Measurements from ENCODE around the gene UNC93B1.

UNC93B1 gene

DNA sequence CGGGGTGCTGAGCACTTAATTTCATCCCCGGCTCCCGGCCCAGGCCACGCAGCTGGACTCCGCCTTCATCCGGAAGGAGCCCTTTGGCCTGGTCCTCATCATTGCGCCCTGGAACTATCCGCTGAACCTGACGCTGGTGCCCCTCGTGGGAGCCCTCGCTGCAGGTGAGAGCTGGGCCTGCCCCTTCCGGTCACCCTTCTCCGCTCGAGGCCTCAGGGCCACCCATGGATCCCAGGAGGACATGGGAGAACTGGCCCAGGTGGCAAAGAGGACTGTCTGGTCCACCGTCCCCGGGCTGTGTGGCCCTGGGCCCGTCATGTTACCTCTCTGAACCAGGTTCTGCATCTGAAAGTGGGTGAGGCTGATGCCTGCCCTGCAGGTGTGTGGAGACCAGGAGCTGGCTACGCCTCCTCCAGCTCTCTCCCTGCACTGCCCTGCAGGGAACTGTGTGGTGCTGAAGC is 14.9 kb upstream of the UNC93B1 start:
- TF ChIP-seq, protein P1, sequence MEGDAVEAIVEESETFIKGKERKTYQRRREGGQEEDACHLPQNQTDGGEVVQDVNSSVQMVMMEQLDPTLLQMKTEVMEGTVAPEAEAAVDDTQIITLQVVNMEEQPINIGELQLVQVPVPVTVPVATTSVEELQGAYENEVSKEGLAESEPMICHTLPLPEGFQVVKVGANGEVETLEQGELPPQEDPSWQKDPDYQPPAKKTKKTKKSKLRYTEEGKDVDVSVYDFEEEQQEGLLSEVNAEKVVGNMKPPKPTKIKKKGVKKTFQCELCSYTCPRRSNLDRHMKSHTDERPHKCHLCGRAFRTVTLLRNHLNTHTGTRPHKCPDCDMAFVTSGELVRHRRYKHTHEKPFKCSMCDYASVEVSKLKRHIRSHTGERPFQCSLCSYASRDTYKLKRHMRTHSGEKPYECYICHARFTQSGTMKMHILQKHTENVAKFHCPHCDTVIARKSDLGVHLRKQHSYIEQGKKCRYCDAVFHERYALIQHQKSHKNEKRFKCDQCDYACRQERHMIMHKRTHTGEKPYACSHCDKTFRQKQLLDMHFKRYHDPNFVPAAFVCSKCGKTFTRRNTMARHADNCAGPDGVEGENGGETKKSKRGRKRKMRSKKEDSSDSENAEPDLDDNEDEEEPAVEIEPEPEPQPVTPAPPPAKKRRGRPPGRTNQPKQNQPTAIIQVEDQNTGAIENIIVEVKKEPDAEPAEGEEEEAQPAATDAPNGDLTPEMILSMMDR (conservative IDR thresholded peaks at IDR 0.05; ENCODE audit: low read depth, low read length) = no peak
- no peak for DNase-seq (ENCODE audit: low read depth)
- no peak overlapping the region for H3K4me3 ChIP-seq (ENCODE audit: low read length)

DNA sequence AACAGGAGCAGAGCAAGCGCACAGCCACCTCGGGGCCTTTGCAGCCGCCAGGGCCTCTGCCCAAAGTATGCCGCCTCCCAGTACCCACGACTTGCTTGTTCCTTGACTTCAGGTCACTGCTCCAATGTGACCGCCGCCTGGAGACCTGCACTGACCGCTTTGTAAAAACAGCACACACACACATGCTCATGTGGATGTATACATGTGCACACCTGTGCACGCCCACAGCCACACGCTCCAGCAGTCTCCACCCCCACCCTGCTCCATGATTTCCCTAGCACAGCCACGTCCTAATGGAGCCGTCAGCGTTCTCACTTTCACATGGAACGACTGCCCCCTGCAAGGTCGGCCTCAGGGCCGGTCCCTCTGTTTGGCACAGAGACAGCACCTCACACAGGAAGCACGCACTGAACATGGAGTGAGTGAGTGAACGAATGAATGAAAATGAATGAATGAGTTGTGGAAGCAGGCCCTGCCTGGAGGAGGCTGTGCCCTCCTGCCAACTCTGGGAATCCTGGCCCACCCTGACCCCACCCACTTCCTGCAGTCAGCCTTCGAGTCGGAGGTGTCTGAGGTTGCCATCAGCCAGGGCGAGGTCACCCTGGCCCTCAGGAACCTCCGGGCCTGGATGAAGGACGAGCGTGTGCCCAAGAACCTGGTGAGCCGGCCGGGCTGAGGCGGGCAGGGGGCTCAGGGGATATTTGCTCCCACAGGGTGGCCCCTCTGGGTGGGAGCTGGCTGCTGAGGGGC is 14.3 kb upstream of the UNC93B1 start:
- DNase-seq (ENCODE audit: low read depth) = no peak
- TF ChIP-seq, protein P1 (conservative IDR thresholded peaks at IDR 0.05; ENCODE audit: low read depth, low read length) = no peak
- H3K4me3 ChIP-seq (ENCODE audit: low read length) = no peak overlapping the region

DNA sequence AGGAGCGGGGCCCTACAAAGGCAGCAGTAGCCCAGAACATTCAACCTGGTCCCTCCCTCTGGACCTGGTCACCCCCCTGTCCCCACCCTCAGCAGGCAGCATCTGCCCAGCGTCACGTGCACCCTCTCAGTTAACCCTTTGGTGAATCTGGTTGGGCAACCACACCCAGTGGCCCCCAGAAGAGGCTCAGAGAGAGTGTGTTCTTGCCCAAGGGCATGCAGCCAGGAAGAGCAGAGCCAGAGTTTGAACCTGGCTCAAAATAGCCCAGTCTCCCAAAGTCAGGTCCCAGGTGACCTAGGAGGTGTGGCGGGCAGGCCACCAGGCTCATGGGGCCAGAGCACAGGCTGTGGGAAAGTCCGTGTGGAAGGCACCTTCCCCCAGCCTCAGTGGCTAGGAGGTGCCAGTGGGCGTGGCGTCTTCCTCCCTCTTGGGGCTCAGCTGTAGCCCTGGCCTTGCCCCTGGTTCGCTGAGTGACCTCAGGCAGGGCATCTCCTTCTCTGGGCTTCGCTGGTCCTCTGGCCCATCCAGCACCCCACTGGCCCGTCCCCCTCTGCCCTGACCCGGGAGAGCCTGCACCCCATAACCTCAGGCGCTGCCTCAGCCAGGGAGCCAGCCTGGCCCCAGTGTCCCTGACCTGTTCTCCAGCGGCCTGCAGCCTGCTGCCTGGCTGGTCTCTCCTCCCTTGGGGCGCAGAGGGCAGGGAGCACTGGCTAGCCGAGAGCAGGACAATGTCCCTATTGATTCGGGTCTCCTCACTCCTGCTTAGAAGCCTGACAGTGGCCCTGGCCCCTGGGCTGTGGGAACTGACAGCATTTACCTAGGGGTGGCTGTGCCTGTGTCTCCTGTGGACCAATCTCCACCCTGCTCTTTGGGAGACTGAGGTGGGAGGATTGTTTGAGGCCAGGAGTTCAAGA is 13.3 kb upstream of the UNC93B1 start:
- no peak for DNase-seq (ENCODE audit: low read depth)
- TF ChIP-seq, protein P1 (conservative IDR thresholded peaks at IDR 0.05; ENCODE audit: low read depth, low read length) = no peak

DNA sequence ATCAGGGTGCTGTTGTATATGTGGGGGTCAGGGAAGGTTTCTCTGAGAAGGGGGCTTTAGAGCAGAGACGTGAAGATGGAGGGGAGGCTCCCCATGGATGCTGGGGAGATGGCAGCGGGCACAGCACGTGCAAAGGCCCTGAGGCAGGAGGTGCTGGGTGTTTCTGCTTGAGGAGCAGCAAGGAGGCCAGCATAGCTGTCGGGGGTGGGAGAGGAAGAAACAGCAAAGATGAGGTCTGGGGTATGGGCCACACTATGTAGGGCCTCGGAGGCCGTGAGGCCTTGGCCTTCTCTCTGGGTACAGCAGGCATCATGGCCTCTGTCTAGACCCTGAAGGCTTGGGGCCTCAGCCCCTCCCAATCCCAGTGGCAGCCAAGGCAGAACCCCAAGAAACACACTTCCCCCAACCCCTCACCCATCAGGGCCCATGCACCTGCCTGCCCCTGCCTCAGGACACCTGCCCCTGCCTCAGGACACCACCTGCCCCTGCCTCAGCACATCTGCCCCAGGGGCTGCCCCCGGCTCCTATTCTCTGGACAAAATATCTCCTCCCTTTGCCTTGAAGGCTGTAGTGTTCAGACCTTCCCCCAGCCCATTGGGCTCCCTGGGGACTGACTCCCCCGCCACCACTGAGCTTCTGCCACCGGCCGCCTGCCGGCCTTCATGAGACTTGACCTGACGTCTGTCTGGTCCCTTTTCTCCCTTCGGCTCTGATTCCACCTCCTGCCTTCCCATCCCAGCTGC is 12.4 kb upstream of the UNC93B1 start:
- TF ChIP-seq, protein P1 (conservative IDR thresholded peaks at IDR 0.05; ENCODE audit: low read depth, low read length) = no peak
- DNase-seq (ENCODE audit: low read depth) = no peak
- no peak overlapping the region for H3K4me3 ChIP-seq (ENCODE audit: low read length)

More for the DNA sequence above, 13.3 kb upstream of the UNC93B1 start:
- no peak overlapping the region for H3K4me3 ChIP-seq (ENCODE audit: low read length)

DNA sequence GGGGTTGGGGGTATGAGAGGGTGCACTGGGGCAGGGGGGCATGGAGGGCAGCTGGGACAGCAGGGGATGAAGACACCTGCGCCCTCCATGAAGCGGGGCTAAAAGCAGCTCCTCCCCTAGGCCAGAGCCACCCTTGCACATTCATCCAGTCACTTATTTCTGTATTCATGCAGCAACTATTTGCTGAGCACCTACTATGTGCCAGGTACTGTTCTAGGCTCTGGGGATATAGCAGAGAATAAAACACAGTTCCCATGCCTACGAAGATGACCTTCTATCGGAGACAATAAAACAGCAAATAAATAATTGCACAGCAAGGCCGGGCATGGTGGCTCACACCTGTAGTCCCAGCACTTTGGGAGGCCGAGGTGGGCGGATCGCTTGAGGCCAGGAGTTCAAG is 11.6 kb upstream of the UNC93B1 start:
- H3K4me3 ChIP-seq (ENCODE audit: low read length) = no peak overlapping the region
- no peak for DNase-seq (ENCODE audit: low read depth)
- TF ChIP-seq, protein P1 (conservative IDR thresholded peaks at IDR 0.05; ENCODE audit: low read depth, low read length) = no peak

DNA sequence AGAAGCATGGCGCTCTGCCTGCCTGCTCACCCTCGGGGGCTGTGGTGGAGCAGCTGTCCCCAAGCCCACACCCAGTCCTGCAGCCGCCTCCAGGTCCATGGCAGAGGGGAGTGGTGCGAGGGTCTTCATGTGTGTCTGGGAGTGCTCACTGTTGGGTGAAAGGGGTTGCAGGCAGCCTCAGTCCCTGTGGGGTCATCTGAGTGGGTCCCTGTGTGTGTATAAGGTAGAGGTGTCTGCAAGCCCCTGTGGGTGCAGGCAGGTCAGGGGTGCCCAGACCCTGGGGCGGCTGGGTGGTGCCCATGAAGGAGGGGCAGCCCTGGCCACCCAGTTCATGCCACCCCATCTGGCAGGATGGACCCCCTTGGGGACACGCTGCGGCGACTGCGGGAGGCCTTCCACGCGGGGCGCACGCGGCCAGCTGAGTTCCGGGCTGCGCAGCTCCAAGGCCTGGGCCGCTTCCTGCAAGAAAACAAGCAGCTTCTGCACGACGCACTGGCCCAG is 11.1 kb upstream of the UNC93B1 start:
- no peak for DNase-seq (ENCODE audit: low read depth)
- no peak overlapping the region for H3K4me3 ChIP-seq (ENCODE audit: low read length)
- TF ChIP-seq, protein P1 (conservative IDR thresholded peaks at IDR 0.05; ENCODE audit: low read depth, low read length) = no peak

Data from retinal pigment epithelial cell (primary cell).